CD4-positive, alpha-beta T cell treated with Interleukin-17A for 4 hours (primary cell): ENCODE data around the gene ZCCHC7.
"Not testable (repeated sequence)": the region's sequence is repeated elsewhere in the genome, so short reads cannot be mapped to it uniquely, and the experiment has no call there.

Source experiments
- DNase-seq: peaks from one replicate; pipeline ENCODE4 v3.0.0-alpha.2; 2020; ENCODE audit warnings: mixed read lengths

Gene ZCCHC7

DNA sequence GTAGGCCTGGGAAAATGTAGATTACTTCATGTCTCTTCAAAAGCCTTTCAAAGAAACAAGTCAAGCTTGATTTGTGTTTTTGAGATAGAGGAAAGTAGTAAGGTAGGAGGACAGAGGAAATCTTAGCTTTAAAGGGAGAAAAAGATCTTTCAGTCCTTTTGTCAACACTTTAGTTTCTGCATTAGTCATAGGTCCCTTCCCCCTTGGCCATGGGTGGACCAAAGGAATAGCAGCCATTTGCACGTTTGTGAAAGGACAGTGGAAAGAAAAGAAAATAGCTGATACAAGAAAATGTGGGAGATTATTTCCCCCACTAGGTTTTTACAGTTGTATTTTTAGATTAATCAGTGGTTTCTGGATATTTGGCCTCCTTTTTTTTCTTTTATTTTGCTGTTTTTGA is 180.2 kb downstream of the ZCCHC7 start:
- no peak for DNase-seq

- DNase-seq = no peak
Measured at GRCh38 chr9:37301042-37301853, 180.9 kb downstream of the ZCCHC7 start.

DNA sequence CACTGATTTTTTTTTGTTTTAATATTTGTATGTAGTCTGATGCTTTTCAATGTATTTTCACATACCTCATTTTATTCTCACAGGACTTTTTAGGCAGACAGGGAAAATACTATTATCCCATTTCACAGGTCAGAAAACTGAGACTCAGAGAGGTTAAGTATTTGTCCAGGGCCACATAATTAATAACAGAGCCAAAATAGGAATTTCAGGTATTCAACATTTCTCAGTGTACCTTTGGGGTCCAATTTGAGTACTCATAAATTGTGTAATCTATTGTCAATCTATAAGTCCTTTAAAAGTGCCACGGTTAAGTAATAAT is 181.4 kb downstream of the ZCCHC7 start:
- no peak for DNase-seq

DNA sequence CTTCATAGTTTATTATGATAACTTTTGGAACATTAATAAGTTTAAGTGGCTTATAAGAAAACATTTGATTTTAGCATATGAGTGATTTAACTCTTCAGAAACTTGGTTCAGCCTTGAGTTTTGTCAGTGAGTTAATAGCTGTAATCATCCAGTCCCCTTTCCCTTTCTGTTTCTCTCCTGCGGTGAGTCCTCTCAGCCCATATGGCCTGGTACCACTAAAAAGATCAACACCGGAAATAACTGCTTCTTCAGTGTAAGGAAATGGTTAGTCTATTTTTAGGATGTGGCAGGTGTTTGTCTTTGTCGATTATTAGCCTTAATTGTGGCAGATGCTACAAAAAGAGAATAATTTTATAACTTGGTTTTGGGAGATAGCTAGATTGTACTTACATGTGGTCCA is 181.9 kb downstream of the ZCCHC7 start:
- peak; percentile 24 for DNase-seq

- not testable (repeated sequence) for DNase-seq
Measured at GRCh38 chr9:37303272-37303671, 182.9 kb downstream of the ZCCHC7 start.

GRCh38 chr9:37309136-37309535 is 188.8 kb downstream of the ZCCHC7 start:
- DNase-seq = peak; percentile 29

GRCh38 chr9:37311938-37312708 is 191.7 kb downstream of the ZCCHC7 start:
- DNase-seq = no peak

- no peak for DNase-seq
Measured at GRCh38 chr9:37324261-37324683, 203.9 kb downstream of the ZCCHC7 start.

GRCh38 chr9:37324691-37325490 is 204.5 kb downstream of the ZCCHC7 start:
- no peak for DNase-seq

- no peak for DNase-seq
Measured at GRCh38 chr9:37325778-37326177, 205.4 kb downstream of the ZCCHC7 start.

- DNase-seq = no peak
Measured at GRCh38 chr9:37327553-37327952, 207.2 kb downstream of the ZCCHC7 start.

GRCh38 chr9:37328556-37329227 is 208.3 kb downstream of the ZCCHC7 start:
- no peak for DNase-seq

- peak; percentile 5 for DNase-seq
Measured at GRCh38 chr9:37329576-37329975, 209.2 kb downstream of the ZCCHC7 start.

DNA sequence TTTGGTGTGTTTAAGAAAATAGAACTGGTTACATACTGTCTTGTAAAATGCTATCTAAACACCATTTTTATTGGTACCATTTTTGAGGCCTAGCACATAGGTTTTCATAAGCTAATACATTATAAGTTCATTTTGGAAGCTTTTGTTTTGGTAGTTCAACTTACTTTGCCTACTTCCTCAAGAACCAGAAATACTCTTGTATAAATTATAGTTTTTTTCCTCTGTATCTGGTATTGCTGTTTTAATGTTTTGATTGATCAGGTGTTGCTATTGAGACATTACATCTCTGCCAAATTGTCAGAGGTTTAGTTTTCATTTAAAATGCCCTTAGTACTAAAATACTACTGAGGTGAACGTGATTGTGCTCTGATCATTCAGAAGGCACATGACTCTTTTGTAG is 211.5 kb downstream of the ZCCHC7 start:
- DNase-seq = no peak

DNA sequence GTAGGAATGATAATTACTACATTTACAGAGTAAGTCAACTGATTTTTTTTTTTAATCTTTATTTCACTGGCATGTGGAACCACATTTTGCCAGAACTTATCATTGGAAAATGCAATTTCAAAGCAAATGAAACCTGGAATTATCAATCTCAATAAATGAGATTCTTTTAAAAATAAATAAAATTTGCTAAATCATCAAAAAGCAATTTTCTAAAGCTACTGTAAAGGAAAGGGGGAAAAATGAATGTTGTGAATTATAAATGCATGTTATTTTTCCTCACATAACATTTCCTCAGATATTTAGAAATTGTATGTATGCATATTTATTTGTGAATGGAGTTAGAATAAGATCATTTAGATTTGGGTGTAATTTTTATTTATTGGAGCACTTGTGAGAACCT is 212.2 kb downstream of the ZCCHC7 start:
- no peak for DNase-seq

- DNase-seq = no peak
Measured at GRCh38 chr9:37333288-37333687, 212.9 kb downstream of the ZCCHC7 start.

GRCh38 chr9:37335238-37335637 is 214.9 kb downstream of the ZCCHC7 start:
- DNase-seq = no peak

- DNase-seq = no peak
Measured at GRCh38 chr9:37336150-37336549, 215.8 kb downstream of the ZCCHC7 start.

GRCh38 chr9:37337301-37337890 is 217.0 kb downstream of the ZCCHC7 start:
- no peak for DNase-seq

DNA sequence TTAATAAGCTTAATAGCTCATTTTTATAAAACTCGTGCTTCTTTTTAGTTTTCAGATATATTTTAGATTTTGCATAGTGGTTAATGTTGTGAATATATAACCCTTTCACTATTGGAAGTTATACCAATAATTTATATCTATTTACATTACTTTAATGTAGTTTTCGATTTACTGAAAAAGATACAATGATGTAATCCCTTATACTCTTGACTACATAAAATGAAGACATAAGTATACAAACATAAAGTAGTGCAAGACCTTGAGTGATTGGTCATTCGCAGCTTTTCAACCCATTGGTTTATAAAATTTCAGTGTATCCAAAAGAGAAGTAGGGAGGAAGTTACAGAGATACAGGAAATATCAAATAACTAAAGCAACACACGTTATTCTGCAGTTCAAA is 217.8 kb downstream of the ZCCHC7 start:
- no peak for DNase-seq

DNA sequence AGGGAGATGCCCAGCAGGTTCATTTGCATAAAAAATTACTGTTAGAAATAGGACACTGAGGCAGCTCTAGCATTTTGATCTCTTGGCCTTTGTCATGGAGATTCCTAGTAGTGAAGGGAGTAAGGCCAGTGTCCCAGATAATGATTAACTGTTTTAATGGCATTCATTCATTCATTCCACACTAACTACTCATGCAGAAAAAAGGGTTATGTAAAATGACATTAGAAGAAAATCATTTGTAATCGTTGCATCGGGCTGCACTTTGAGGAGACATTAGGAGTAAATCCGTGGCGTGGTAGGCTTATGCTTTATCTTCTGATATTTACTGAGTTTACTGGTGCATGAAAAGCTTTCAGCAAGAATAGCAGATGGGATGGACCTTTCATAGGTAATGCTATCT is 219.5 kb downstream of the ZCCHC7 start:
- no peak for DNase-seq

DNA sequence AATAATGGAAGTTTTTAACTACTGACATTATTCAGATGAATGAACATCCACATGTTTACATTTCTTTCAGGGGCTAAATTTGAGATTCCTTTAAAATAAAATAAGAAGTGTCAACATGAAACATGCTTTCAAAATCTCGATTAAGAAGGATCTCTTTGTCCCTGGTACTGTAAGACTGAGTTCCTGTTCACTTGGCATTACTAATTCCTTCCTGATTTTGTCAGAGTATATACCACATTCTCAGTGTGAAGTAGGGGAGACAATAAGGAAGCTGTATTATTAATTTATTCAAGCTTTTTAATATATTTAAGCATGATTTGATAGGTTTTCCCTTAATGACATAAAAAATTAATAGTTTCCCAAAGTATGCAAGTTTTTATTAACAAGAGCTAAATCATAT is 220.6 kb downstream of the ZCCHC7 start:
- no peak for DNase-seq

- DNase-seq = no peak
Measured at GRCh38 chr9:37341704-37342103, 221.3 kb downstream of the ZCCHC7 start.
